Upper lobe of right lung (tissue), 1 donor: Measurements from ENCODE around the gene TUSC7. TPM values are rescaled to one million over a fixed set of nuclear protein-coding genes. Genes with fewer than 3 reads are reported as not detected.

Source experiments
- ATAC-seq: fragments of 200-7000 bp; cut with Tn5 transposase; one replicate; pipeline ENCODE4 v1.9.1; 2020; ENCODE audit warnings: mild to moderate bottlenecking, moderate library complexity
- DNase-seq: peaks from one replicate; pipeline ENCODE4 v3.0.0-alpha.2; 2020
- H3K27ac ChIP-seq: fragments of 200-600 bp; one replicate; pipeline ENCODE4 v1.8.0; 2022
- H3K27me3 ChIP-seq: fragments of 200-600 bp; one replicate; pipeline ENCODE4 v1.8.0; 2022; ENCODE audit warnings: mild to moderate bottlenecking
- H3K36me3 ChIP-seq: fragments of 200-600 bp; one replicate; pipeline ENCODE4 v1.8.0; 2022
- H3K4me1 ChIP-seq: fragments of 200-600 bp; one replicate; pipeline ENCODE4 v1.8.0; 2022
- H3K4me3 ChIP-seq: fragments of 200-600 bp; one replicate; pipeline ENCODE4 v1.8.0; 2022; ENCODE audit warnings: mild to moderate bottlenecking
- H3K9me3 ChIP-seq: fragments of 200-600 bp; one replicate; pipeline ENCODE4 v1.8.0; 2022
- CTCF ChIP-seq: fragments of 200-600 bp; IDR thresholded peaks from one replicate; pipeline ENCODE4 v1.8.0; 2022; ENCODE audit warnings: antibody characterized with exemption
- intact Hi-C: fragments of 100-400 bp; cut with DNase I; formaldehyde crosslinking; loops from one replicate; pipeline ENCODE4 v1.11.0; 2022
- total RNA-seq: library from RNA; stranded (reverse); fragmentation: NEBNext Ultra II Directional; extraction: Animal tissue kit (Norgen Biotek cat#: 25700); gene quantifications from one replicate; pipeline ENCODE4 v1.2.1, GENCODE V29; 2021
- donor health status: DM: no; HTN: yes; CAD: no; lungs with severe emphysema.

Gene TUSC7
- total RNA-seq, 1 donor from 2014 or later, result not detected

- TF ChIP-seq CTCF, result no peak
- intact Hi-C loops, result no loop called here
- Histone ChIP-seq H3K9me3 (no peaks in the 10 kb centered on the region), H3K36me3 (no peaks in the 10 kb centered on the region), H3K4me3 (no peak overlapping the region), H3K27ac (no peak overlapping the region), H3K4me1 (no peaks in the 10 kb centered on the region), H3K27me3 (no peaks in the 10 kb centered on the region)
- no peak for ATAC-seq
- no peak for DNase-seq
Measured at GRCh38 chr3:116707531-116707930, 2.0 kb upstream of the TUSC7 start.

- intact Hi-C loops, result no loop called here
- no peaks in the 10 kb centered on the region for H3K9me3 ChIP-seq
- ATAC-seq (no peak), DNase-seq (no peak)
- H3K36me3 ChIP-seq, result no peaks in the 10 kb centered on the region
- H3K4me3 ChIP-seq, result no peak overlapping the region
- TF ChIP-seq CTCF, result no peak
- H3K4me1 ChIP-seq, result no peaks in the 10 kb centered on the region
- no peak overlapping the region for H3K27ac ChIP-seq
- H3K27me3 ChIP-seq, result no peaks in the 10 kb centered on the region
Measured at GRCh38 chr3:116716490-116716889, 6.9 kb downstream of the TUSC7 start.

- Histone ChIP-seq H3K27ac (no peak overlapping the region), H3K36me3 (no peaks in the 10 kb centered on the region), H3K27me3 (no peaks in the 10 kb centered on the region), H3K9me3 (no peaks in the 10 kb centered on the region), H3K4me1 (no peaks in the 10 kb centered on the region), H3K4me3 (no peak overlapping the region)
- TF ChIP-seq CTCF, result no peak
- ATAC-seq, result no peak
- intact Hi-C loops, result no loop called here
- DNase-seq, result no peak
Measured at GRCh38 chr3:116717566-116717965, 8.0 kb downstream of the TUSC7 start.

GRCh38 chr3:116728454-116728853, 18.9 kb downstream of the TUSC7 start:
- H3K4me1 ChIP-seq, result no peaks in the 10 kb centered on the region
- no peak overlapping the region for H3K27ac ChIP-seq
- no peaks in the 10 kb centered on the region for H3K27me3 ChIP-seq
- H3K9me3 ChIP-seq, result no peaks in the 10 kb centered on the region
- no peak for ATAC-seq
- DNase-seq, result no peak
- no peaks in the 10 kb centered on the region for H3K36me3 ChIP-seq
- no peak overlapping the region for H3K4me3 ChIP-seq
- TF ChIP-seq CTCF, result no peak
- intact Hi-C loops, result no loop called here

GRCh38 chr3:116734243-116734642, 24.7 kb downstream of the TUSC7 start:
- H3K9me3 ChIP-seq, result no peaks in the 10 kb centered on the region
- H3K27ac ChIP-seq, result no peak overlapping the region
- no peaks in the 10 kb centered on the region for H3K36me3 ChIP-seq
- no peaks in the 10 kb centered on the region for H3K27me3 ChIP-seq
- H3K4me3 ChIP-seq, result no peak overlapping the region
- H3K4me1 ChIP-seq, result no peaks in the 10 kb centered on the region
- no peak for TF ChIP-seq CTCF
- DNase-seq, result no peak
- ATAC-seq, result no peak
- intact Hi-C loops, result no loop called here

- Histone ChIP-seq H3K36me3 (no peaks in the 10 kb centered on the region), H3K4me3 (no peak overlapping the region), H3K27me3 (no peaks in the 10 kb centered on the region), H3K27ac (no peak overlapping the region), H3K9me3 (no peaks in the 10 kb centered on the region), H3K4me1 (no peaks in the 10 kb centered on the region)
- intact Hi-C loops, result no loop called here
- no peak for DNase-seq
- no peak for TF ChIP-seq CTCF
- ATAC-seq, result no peak
Measured at GRCh38 chr3:116739678-116740077, 30.1 kb downstream of the TUSC7 start.
